HG03039 (cell line): ENCODE data around the gene MLH3.
"Not testable (repeated sequence)": the region's sequence is repeated elsewhere in the genome, so short reads cannot be mapped to it uniquely, and the experiment has no call there.

Experiments
- ATAC-seq: cut with Tn5 transposase; IDR thresholded peaks from one replicate; pipeline ENCODE4 v1.9.1; 2021; ENCODE audit warnings: mild to moderate bottlenecking, moderate library complexity; ENCODE audit not compliant: unreplicated experiment

Gene MLH3

DNA sequence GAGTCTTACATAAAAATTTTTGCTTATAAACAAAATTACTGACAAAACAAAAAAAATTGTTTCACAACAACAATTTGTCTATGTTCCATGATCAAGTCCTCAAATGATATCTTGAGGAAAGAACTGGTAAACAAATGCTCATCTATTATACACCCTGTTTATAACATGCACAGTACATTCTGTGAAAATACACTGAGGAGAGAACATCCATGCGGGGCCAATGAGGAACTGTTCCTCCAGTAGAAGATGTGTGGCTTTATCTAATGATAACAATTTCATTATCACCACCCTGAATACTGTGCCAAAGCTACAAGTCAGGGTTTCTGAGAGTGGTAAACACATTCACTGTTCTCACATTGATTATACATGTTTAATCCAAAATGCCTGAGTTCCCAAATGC, 10.8 kb downstream of the MLH3 start:
- no peak for ATAC-seq

DNA sequence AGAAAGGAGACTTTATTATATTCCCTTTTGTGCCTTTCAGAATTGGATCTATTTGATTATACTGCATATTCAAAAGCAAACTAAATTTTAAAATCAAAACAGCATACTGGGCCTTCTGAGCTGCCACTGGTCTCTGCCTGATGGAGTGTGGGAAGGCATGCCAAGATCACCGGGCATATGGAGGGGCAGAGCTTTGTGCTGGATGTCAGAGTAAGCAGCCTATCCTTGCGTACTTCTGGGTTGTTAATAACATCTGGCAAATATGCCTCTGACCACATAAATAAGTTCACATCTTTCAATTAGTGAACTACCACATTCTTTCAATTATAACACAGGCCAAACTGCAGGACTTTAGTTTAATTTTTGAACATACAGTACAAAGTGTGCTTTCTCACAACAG, 18.3 kb downstream of the MLH3 start:
- ATAC-seq = no peak

DNA sequence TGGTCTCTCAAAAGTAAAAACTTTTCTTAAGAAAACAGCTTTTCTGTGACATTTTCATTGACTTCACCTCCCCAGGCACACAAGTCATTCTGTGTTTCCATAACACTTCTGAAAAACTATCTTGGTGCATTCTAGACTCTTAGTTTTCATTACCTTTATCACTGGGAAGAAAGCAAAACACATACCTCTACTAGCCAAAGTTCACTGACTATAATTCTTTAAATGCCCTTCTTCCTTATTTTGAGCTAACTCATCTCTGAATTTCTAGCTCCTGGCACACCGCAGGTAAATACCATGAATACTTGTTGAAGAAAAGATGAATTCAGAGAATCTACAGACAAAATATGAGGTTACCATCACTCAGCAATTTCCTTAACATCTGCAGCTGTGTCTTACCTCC, 21.1 kb downstream of the MLH3 start:
- ATAC-seq = no peak

DNA sequence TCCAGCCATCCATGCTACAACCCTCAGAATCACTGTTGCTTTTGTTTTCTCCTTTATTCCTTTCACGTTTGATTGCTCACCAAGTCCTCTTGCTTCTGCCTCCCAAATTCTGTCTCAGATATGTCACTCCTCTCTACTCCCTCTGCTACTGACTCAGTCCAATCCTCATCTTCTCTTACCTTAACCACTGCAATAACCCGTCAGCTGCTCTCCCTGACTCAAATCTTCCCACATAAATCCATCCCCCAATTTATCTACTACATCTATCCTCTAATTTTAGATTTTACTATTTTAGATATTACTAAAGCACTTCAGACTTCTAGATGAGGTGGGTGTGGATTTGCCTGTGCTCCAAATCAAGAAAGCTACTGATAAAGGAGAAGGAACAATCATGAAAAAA, 25.4 kb downstream of the MLH3 start:
- ATAC-seq = no peak

DNA sequence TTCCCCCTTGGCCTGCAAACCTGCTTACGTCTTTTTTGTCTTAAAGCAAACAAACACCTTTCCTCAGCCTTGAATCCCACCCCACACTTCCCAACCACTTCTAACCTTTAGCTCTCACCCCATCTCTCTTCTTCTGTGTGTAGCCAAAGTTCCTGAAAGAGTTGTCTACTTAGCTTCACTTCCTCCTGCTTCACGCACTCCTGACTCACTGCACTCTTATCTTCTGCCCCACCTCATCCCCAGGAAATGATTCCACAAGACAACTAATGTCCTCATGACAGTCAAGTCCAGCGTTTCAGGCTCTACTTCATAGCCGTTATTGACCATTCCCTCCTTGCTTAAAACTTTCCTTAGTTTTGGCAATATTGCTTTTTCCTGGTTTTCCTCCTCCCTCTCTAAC, 26.2 kb downstream of the MLH3 start:
- no peak for ATAC-seq

DNA sequence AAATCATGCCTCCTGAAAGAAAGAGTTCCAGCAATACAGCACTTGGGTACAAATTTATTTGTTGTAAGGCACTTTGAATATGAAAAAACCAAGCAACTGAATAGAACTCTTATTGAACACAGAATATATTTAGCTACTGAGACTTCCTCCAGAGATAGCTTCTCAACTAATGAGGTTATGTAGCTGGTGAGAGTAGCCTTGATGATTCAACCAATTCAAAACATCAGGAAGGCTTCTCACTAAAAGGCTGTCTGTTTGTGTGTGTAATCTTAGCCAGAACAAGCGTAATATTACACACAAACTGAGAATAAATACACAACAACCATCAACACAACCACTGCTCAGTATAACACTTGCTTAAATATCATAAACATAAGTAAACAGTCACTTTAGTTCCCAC, 28.2 kb downstream of the MLH3 start:
- no peak for ATAC-seq

DNA sequence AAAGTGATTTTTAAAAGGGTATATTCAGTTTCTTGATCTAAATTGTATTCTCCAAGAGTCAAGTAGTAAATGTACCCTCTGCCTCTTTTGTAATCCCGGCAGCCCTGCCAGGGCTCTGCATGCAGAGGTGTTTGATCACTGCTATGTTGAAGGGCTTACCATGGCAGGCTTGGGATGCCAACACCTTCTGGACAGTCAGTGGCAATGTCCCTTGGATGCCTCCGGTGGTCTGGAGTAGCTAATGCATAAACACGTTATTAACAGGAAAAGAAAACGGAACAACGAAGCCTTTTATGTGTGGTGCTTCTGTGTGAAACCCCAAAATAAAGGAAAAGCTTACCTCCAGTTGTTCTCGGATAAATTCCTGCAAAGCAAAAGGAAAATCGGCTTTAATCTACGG, 28.6 kb downstream of the MLH3 start:
- no peak for ATAC-seq

DNA sequence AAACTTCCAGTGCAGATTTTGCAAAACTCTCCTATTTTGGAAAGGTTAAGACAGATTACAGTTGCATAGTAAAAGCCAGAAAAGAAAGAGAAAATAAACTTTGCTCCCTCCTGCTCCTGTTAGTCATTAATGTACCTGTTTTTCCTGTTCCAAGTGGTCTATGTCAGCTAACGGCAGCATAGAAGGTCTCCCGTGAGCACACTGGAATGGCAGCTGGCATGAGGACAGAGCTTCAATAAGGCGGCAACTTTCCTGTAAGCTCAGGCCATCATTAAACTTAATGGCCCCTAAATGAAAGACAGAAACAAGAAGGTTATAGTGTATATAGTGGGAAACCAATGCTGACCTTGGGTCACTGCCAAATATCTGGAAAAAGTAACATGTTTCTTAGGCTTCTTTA, 32.6 kb downstream of the MLH3 start:
- no peak for ATAC-seq

DNA sequence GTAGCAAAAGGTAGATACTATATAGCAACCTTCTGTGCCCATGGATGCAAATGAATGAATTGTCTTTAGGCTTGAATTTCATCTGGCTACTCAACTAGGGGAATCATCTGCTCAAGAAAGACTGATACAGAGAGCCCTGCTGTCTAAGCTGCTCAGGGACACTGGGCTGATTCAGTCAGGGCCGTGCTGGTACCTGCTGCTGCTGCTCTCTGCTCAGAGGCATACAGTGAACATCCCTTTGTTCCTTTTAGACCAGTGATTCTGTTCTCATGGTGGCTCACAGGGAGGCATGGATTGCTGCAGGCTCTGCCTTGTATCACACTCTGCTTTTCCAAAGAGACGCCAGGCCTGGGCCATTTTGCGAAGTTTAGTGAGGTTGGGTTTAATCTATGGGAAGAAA, 34.5 kb downstream of the MLH3 start:
- no peak for ATAC-seq

DNA sequence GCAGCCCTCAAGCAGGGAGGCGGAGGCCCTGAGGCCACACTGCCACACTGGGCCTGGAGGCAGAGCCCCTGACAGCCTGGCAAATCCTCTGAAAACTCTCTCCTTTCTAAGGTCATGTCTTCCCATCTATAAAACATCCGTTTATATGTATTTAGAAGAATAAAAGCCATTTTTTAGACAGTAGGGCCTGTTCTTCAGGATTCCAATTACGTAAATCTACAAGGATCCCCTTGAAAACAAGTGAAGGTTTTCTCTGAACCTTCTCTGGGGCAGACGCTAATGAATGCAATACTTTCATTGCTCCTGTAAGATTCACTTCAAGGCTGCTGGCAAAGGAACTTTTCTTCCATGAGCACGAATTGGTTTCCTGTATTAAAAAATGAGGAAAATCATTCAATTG, 35.8 kb downstream of the MLH3 start:
- ATAC-seq = no peak

DNA sequence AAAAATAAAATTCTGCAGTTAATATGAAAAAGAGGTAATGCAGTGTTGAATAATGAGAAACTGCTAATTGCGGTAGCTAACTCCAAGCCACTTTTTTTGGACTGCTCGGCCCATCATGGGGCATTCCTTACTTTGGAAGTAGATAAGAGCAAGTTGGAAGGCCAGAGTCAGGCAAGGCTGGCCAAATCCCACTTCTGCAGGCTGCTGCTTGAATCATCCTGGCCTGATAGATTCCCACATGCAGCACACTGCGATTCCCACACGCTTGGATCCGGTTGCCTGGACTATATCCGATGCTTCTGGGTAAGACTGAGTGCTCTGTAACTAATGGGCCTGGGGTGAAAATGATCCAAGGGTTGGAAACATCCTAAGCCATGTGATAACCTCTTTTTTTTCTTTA, 38.0 kb downstream of the MLH3 start:
- ATAC-seq = no peak

DNA sequence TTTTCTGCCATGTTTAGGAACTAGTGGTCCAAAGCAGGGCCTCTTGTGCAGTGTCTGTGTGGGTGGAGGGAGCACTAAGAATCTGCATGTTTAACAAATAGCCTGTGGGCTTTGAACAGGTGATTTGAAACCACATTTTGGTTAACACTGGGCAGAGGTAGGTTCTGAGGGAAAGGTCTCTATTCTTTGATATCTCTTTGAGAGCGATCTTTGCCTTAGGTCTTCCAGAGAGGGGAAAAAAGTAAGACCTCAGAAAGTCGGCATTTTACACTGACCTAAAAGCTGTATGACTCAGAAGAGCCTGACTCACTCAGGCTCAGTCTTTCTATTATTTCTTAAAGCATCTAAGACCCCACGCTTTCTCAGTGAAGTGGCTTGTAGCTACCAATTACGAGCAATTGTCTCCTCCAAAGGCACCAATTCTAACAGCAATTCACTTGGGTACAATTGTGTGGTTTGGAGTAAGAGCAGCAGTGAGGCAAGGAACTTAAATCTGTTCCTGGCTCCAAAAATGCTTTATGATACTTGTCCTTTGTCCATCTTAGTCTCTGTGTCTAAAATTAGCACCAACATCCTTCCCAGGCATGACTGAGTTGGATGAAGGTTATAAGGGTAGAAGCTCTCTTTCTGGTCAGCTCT, 39.8 kb downstream of the MLH3 start:
- ATAC-seq = no peak

DNA sequence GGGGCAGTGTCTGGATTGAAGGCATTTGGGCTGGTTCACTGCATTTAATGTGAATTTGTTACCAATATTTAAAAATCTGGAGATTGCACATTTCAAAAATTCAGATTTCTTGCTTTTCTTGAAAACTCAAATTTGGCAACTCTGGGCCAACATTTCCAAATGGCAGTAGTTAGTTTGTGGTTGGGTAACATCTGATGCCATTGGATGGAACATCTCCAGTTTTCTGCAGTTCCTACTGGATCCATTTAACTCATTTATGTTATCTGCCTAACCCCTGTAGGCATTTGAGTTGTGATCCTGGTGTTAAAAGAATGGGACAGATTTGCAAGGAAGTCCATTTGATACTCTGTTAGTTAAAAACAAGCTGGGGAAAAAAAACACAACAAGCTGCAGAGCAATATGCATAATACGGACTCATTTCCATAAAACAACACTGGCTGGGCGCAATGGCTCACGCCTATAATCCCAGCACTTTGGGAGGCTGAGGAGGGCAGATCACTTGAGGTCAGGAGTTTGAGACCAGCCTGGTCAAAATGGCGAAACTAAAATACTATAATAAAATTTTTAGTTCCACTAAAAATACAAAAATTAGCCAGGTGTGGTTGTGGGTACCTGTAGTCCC, 40.7 kb downstream of the MLH3 start:
- ATAC-seq = no peak

DNA sequence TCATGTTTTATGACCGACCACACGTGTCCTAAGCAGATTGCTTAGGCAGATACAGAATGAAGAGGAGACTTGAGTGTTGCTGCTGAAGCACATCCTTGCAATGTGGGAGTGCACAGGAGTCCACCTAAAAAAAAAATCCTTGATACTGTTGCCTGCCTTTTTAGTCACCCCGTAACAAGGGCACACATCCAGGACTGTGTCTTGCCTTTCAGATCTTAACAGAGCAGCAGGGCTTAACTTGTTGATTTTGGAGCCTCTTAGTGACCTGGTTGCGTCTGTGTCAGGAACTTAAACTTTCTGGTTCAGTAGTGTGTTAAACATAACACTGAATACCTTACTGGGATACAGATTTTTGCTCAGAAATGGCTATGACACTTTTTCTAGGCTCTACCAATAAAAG, 42.1 kb downstream of the MLH3 start:
- ATAC-seq = no peak

DNA sequence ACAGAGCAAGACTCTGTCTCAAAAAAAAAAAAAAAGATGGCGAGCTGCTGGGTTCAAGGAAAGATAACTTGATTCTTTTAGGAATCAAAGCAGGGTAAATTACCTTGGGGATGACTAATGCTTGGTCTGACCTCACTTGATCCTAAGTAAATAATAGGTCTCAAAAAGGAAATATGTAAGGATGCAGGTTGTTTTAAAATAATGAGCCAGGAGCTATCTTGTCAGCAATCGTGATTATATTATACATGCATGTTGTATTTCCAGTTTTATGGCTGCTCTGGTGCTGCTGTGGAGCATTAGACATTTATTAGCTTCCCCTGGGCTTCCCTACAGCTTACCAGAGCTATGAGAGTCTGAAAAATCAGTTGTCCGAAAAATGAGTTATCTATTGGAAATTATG, 45.9 kb downstream of the MLH3 start:
- ATAC-seq = no peak

DNA sequence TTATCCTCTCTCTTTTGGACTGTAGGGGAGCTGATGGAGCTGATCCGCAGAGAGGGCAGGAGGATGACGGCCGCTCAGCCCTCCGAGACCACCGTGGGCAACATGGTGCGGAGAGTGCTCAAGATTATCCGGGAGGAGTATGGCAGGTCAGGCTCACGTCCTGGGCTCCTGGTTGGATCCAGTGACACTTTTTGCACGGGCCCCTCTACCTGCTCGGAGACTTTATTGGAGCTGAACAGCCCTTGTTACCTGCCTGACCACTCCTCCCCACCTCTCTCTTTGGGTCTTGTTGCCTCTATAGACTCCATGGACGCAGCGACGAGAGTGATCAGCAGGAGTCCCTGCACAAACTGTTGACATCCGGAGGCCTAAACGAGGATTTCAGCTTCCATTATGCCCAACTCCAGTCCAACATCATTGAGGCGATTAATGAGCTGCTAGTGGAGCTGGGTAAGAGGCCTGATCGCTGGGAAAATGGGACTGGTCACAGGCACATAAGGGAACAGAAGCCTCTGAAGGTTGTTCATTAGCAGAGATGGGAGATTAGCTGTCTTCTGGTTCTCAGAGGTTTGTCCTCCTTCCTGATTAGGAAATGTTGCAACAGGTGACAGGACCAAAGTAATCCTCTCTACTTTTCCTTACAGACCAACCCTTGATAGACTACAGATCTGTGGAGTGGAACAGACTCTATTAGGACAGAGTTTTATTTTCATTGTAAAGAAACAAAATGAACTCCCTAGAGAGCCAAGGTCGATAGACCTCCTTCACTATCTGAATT, 47.8 kb downstream of the MLH3 start:
- no peak for ATAC-seq

DNA sequence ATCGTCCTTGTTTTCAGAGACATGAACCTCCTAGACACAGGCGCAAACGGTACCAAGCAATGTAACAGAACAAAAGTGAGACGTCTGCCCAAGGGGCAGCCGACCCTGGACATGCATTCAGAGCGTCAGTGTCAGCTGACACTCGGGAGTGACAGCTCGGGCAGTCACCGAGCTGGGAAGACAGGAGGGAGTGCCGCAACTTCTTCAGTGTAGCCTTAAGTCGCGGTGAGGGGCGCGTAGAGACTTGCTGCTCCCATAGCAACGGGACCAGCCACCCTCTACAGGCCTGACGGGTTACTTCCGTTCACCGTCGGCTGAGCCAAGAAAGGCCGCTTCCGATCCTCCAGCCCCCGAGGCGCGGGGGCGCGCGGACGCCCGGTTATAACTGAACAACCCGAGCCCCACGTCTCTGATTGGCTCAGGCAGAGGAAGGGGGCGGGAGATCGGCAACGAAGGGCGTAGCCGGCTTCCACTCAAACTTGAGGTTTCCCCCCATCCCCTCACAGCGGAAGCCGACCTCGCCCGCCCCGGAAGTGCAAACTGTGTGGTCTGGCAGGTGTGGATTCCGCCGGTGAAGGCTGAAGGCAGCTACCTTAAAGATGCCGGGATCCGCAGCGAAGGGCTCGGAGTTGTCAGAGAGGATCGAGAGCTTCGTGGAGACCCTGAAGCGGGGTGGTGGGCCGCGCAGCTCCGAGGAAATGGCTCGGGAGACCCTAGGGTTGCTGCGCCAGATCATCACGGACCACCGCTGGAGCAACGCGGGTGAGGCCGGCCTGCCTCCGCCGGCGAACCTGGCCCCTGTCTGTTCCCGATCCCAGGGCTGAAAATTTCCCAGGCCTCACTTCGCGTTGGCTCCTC, 48.6 kb downstream of the MLH3 start, which contains the start of gene EIF2B2:
EIF2B2 (plus strand) TSS at position 530 of the 858 bp plus-strand sequence; CDS start at position 600, 70 bp downstream.
- ATAC-seq = peak; percentile 96

DNA sequence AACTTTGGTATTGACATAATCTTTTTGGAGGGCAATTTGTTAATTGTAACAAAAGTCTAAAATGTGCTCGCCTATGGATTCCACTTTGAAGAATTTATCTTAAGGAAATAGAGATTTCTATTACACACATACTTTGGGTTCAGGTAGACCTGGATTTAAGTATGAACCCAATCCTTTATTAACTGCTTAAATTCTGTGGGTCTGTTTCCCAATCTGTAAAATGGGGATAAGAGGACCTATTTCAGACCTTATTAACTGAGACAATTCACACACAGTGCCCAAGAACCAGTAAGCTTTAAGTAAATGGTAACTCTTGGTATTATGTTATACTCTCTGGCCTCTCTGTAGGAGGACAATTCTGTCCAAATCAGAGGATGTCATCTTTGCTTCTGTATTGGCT, 49.4 kb downstream of the MLH3 start:
- no peak for ATAC-seq

DNA sequence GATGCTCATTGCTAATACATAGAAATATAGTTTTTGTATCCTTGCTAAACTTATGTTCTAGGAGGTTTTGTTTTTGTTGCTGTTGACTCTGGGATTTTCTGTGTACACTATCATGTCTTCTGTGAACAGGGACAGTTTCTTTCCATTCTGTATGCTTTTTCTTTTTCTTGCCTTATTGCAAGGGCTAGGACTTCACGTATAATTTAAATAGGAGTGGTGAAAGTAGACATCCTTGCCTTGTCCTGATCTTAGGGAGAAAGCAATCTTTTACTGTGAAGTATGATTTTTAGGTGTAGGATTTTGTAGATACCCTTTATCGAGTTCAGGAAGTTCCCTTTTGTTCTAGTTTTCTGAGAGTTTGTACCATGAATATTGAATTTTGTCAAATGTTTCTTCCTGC, 50.0 kb downstream of the MLH3 start:
- no peak for ATAC-seq

DNA sequence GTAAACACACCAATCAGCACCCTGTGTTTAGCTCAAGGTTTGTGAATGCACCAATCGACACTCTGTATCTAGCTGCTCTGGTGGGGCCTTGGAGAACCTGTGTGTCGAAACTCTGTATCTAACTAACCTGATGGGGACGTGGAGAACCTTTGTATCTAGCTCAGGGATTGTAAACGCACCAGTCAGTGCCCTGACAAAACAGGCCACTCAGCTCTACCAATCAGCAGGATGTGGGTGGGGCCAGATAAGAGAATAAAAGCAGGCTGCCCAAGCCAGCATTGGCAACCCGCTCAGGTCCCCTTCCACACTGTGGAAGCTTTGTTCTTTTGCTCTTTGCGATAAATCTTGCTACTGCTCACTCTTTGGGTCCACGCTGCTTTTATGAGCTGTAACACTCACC, 55.5 kb downstream of the MLH3 start:
- ATAC-seq = not testable (repeated sequence)

DNA sequence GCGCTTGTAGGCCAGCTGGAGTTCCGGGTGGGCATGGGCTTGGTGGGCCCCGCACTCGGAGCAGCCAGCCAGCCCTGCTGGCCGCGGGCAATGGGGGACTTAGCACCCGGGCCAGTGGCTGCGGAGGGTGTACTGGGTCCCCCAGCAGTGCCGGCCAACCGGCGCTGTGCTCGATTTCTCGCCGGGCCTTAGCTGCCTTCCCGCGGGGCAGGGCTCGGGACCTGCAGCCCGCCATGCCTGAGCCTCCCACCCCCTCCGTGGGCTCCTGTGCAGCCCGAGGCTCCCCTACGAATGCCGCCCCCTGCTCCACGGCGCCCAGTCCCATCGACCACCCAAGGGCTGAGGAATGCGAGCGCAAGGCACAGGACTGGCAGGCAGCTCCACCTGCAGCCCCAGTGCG, 57.1 kb downstream of the MLH3 start:
- ATAC-seq = not testable (repeated sequence)
